RWPE2 (cell line): ENCODE data around the gene TM9SF4.

Experiments
- ATAC-seq: fragments of 200-7000 bp; cut with Tn5 transposase; 3 replicates; pipeline ENCODE4 v1.9.1; 2021; ENCODE audit warnings: low read depth
- DNase-seq: peaks from one replicate; pipeline ENCODE4 v3.0.0-alpha.2; 2020; ENCODE audit warnings: low spot score
- H3K27ac ChIP-seq: fragments of 450-650 bp; 2 replicates; pipeline ENCODE4 v1.5.1; 2017; ENCODE audit warnings: mild to moderate bottlenecking; ENCODE audit not compliant: poor library complexity, severe bottlenecking
- H3K27me3 ChIP-seq: fragments of 250-450 bp; sonication (Bioruptor Pico); 2 replicates; pipeline ENCODE4 v1.5.1; 2021; ENCODE audit warnings: mild to moderate bottlenecking, moderate library complexity; ENCODE audit not compliant: insufficient read depth, poor library complexity, severe bottlenecking
- H3K36me3 ChIP-seq: fragments of 250-450 bp; sonication (Bioruptor Pico); 2 replicates; pipeline ENCODE4 v1.5.1; 2020; ENCODE audit warnings: low read depth, mild to moderate bottlenecking, moderate library complexity
- H3K4me1 ChIP-seq: fragments of 250-450 bp; sonication (Bioruptor Pico); 2 replicates; pipeline ENCODE4 v1.5.1; 2021; ENCODE audit warnings: mild to moderate bottlenecking, moderate library complexity; ENCODE audit not compliant: insufficient read depth, poor library complexity, severe bottlenecking
- H3K4me3 ChIP-seq: fragments of 250-450 bp; sonication (Bioruptor Pico); 2 replicates; pipeline ENCODE4 v1.5.1; 2021; ENCODE audit warnings: mild to moderate bottlenecking, moderate library complexity; ENCODE audit not compliant: severe bottlenecking
- H3K9me3 ChIP-seq: fragments of 250-450 bp; sonication (Bioruptor Pico); 2 replicates; pipeline ENCODE4 v1.5.1; 2021; ENCODE audit warnings: mild to moderate bottlenecking, moderate library complexity; ENCODE audit not compliant: severe bottlenecking
- TF ChIP-seq, protein P1 (sequence below): fragments of 450-650 bp; IDR thresholded peaks from one replicate; pipeline ENCODE4 v1.5.1; 2017; ENCODE audit warnings: mild to moderate bottlenecking, moderate library complexity; ENCODE audit not compliant: poor library complexity, severe bottlenecking

The TM9SF4 gene

DNA sequence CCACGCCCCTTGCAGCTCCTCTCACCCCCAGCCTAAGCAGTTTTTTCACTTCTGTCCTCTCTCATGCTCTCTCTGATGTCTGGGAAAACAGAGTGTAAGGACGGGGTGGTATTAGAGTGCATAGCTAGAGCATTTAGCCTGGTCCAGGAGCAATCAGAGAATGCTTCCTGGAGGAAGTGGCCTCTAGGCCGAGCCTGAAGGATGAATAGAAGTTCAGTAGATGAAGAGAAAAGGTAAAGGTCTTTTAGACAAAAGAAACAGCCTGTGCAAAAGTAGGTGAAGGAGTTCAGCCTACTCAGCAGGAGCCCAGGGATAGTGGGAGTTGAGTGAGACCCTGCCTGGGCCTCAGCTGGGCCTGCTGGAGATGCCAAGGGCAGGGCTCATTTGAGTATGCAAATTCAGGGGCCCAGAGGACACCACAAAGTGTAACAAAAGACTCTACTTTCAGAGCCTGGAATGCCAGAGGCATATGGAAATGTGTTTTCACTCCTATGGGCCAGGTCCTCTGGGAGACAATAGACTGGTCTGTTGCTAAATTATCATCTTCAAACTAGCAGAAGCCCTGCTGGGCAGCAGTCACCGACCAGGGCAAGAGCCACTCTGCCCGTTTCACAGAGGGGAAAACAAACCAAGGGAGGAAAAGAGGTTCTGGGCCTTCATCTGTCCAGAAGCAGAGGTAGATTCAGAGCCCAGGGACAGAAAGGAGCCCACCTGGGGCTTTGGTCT lies 19.7 kb upstream of the TM9SF4 start:
- ATAC-seq (0 out of 3 replicates have a peak, but pooled peaks have one; percentile 3), DNase-seq (no peak)
- no peaks in the 10 kb centered on the region for H3K9me3 ChIP-seq
- TF ChIP-seq, protein P1, sequence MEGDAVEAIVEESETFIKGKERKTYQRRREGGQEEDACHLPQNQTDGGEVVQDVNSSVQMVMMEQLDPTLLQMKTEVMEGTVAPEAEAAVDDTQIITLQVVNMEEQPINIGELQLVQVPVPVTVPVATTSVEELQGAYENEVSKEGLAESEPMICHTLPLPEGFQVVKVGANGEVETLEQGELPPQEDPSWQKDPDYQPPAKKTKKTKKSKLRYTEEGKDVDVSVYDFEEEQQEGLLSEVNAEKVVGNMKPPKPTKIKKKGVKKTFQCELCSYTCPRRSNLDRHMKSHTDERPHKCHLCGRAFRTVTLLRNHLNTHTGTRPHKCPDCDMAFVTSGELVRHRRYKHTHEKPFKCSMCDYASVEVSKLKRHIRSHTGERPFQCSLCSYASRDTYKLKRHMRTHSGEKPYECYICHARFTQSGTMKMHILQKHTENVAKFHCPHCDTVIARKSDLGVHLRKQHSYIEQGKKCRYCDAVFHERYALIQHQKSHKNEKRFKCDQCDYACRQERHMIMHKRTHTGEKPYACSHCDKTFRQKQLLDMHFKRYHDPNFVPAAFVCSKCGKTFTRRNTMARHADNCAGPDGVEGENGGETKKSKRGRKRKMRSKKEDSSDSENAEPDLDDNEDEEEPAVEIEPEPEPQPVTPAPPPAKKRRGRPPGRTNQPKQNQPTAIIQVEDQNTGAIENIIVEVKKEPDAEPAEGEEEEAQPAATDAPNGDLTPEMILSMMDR = no peak
- no peak overlapping the region for H3K4me3 ChIP-seq
- H3K36me3 ChIP-seq = no peaks in the 10 kb centered on the region
- H3K27me3 ChIP-seq = peaks cover 18% of the 10 kb centered on the region
- no peaks in the 10 kb centered on the region for H3K4me1 ChIP-seq
- H3K27ac ChIP-seq = no peak overlapping the region

DNA sequence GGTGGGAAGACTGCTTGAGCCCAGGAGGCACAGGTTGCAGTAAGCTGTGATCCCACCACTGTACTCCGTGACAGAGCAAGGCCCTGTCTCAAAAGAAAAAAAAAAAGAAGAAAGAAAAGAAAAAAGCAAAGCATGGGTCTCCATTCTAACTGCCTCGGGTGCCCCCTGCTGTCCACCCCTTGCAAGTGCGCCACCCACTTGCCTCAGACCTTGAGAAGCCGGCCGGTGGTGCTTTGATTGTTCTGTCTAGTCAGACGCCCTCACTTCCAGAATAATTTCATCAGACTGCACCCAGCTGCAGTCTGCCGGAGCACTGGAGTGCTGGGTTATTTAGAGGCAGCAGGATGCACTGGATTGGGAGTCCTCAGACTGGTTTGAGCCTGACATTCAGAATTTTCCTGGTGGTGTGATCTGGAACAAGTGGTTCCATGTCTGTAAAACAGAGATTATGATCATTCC lies 17.6 kb upstream of the TM9SF4 start:
- TF ChIP-seq, protein P1 = peak; percentile 100
- Histone ChIP-seq H3K4me1 (no peaks in the 10 kb centered on the region), H3K27me3 (peaks cover 18% of the 10 kb centered on the region), H3K36me3 (no peaks in the 10 kb centered on the region), H3K9me3 (no peaks in the 10 kb centered on the region), H3K4me3 (no peak overlapping the region), H3K27ac (no peak overlapping the region)
- ATAC-seq (peak; percentile 77), DNase-seq (peak; percentile 89)

GRCh38 chr20:32098786-32099185 lies 10.7 kb upstream of the TM9SF4 start:
- Histone ChIP-seq H3K4me1 (no peaks in the 10 kb centered on the region), H3K36me3 (no peaks in the 10 kb centered on the region), H3K4me3 (no peak overlapping the region), H3K27ac (no peak overlapping the region), H3K27me3 (peaks cover 7% of the 10 kb centered on the region), H3K9me3 (no peaks in the 10 kb centered on the region)
- DNase-seq = peak; percentile 62
- ATAC-seq = 0 out of 3 replicates have a peak, but pooled peaks have one; percentile 28
- TF ChIP-seq, protein P1 = no peak

GRCh38 chr20:32108814-32109391 lies 611 bp upstream of the TM9SF4 start:
- no peaks in the 10 kb centered on the region for H3K9me3 ChIP-seq
- H3K36me3 ChIP-seq = peaks cover 19% of the 10 kb centered on the region
- H3K4me3 ChIP-seq = peak overlapping the region; percentile 68
- DNase-seq (no peak), ATAC-seq (no peak)
- H3K4me1 ChIP-seq = peaks cover 10% of the 10 kb centered on the region
- H3K27me3 ChIP-seq = no peaks in the 10 kb centered on the region
- TF ChIP-seq, protein P1 = no peak
- H3K27ac ChIP-seq = peak overlapping the region; percentile 77
